H1 (cell line): Measurements from ENCODE around the gene HAND1.

Experiments
- CBX5 ChIP-seq: fragments of 300-800, 300-1000 bp; sonication (generic); IDR thresholded peaks from 2 replicates; pipeline ENCODE4 v1.7.1; 2016; ENCODE audit warnings: antibody characterized with exemption, low read length, low read depth
- CTCF ChIP-seq, 3 experiments: IDR thresholded peaks; 1 replicate in 2 of 3; 2 replicates in 1 of 3; pipeline versions ENCODE4 v1.5.1 to v1.6.1; 2011; ENCODE audit warnings: low read length in 3 of 3, mild to moderate bottlenecking in 3 of 3, inconsistent platforms in 2 of 3, low read depth in 1 of 3, moderate library complexity in 1 of 3; ENCODE audit not compliant: insufficient read depth in 1 of 3; ENCODE audit errors: control extremely low read depth in 1 of 3
- EZH2 ChIP-seq: fragments of 200-600 bp; sonication (generic); IDR thresholded peaks from 2 replicates; pipeline ENCODE4 v1.7.1; 2012; ENCODE audit warnings: low read depth, mild to moderate bottlenecking, moderate library complexity, low read length, inconsistent platforms; ENCODE audit not compliant: severe bottlenecking
- PHF8 ChIP-seq: fragments of 200-600 bp; sonication (generic); conservative IDR thresholded peaks from 2 replicates; pipeline ENCODE4 v1.7.1; 2012; ENCODE audit warnings: low read depth, mild to moderate bottlenecking, inconsistent platforms, low read length, moderate library complexity
- RAD21 ChIP-seq, 2 experiments: IDR thresholded peaks in 1 of 2; conservative IDR thresholded peaks in 1 of 2; 2 replicates each; pipeline ENCODE4 v1.6.1; 2011; ENCODE audit warnings: low read depth in 2 of 2, low read length in 2 of 2, improper control_type of control experiment in 1 of 2, inconsistent platforms in 1 of 2, mild to moderate bottlenecking in 1 of 2, moderate library complexity in 1 of 2
- RXRA ChIP-seq: IDR thresholded peaks from 2 replicates; pipeline ENCODE4 v1.6.1; 2011; ENCODE audit warnings: low read depth, mild to moderate bottlenecking, low read length, moderate library complexity; ENCODE audit not compliant: insufficient read depth

DNA sequence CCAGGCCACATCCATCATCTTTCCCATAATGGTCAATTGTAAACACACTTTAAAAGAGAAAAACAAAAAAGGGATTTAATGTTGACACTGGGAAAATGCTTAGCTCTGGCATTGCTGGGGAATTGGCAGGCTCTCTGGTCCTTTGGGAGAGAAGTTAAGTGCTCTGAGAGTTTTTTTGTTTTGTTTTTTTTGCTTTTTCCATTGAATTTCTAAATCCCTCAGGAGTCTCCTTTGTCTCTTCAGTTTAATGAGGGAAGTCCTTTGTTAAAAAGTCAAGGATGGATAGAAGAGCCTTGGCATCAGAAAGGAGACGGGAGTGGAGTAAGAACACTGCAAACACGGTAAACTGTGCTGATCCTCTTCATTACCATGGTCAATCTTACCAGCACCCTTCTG, 7.1 kb upstream of the HAND1 start:
- TF ChIP-seq PHF8 (no peak), EZH2 (no peak), CTCF (IDR thresholded peaks at IDR 0.05; ENCODE audit: control extremely low read depth in 1 of 3, insufficient read depth in 1 of 3, low read depth in 1 of 3, low read length in 3 of 3) (no peak), RAD21 (IDR thresholded peaks at IDR 0.05 in 1 of 2, conservative IDR thresholded peaks at IDR 0.05 in 1 of 2; ENCODE audit: low read depth in 2 of 2, low read length in 2 of 2) (no peak), CBX5 (no peak), RXRA (no peak)
